ENCODE data around the gene SPANXD.
"Not testable (repeated sequence)": the region's sequence is repeated elsewhere in the genome, so short reads cannot be mapped to it uniquely, and the experiment has no call there.

SPANXD gene

DNA sequence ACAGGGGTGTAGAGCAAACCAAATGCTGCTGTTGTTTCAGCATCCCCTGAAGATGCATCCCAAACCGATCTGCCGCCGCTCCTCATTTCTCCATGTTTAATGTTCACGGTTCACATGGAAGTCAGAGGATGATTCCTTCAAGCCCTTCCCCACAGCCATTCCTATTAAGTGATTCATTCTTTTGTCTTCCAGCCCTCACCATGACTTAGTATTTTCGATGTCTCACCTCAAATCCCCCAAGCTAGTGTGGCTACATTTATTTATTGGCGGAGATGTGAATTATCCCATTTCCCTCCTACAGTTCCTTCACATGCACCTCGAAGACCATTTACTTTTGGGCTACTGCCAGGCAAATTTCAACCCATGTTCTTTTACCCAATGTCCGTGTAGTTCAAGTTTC, at the start of gene SPANXD:
SPANXD (minus strand) TSS at position 101 of the 400 bp plus-strand sequence. CDS start 334 bp downstream, outside the sequence.
- not testable (repeated sequence) for DNase-seq

DNA sequence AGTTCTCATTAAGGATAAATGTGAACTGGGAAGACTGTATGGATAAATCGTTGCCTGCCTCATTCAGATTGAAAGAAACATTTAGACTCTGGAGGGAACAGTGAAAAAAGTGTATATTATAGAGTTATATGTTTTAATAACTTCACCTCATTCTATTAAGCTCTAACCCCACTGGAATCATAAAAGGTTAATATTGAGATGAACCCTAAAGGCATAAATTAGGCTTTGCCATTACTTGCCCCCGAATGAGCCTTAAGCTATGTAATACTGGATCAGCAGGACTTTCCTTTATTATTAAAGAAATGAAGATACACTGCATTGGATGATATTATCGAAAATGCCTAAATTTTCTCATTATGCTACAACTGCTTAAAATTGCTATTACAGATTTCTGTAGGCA, 44.1 kb upstream of the SPANXD start:
- no peak for DNase-seq

GRCh38 chrX:141736656-141737055, 38.1 kb upstream of the SPANXD start:
- no peak for DNase-seq

DNA sequence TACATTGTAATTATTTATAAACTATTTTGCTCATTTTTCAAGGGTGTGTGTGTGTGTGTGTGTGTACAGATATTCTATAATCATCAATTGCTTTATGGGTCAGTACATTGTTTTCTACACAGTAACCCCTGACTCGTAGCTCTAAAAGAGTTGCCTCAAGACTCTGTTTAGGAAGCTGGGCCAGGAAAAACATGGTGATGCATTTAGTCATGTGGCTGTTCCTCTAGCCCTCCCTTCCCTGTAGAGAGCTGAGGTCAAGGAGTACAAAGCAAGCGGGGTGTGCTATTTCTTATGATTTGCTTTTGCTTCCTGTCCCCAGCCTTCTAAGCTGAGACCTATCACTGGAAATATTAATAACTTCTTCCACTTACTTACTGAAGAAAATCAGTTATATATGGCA, 34.8 kb upstream of the SPANXD start:
- no peak for DNase-seq

- DNase-seq, result no peak
Observed at GRCh38 chrX:141732031-141732430, 33.5 kb upstream of the SPANXD start.

GRCh38 chrX:141724186-141724585, 25.6 kb upstream of the SPANXD start:
- no peak for DNase-seq

GRCh38 chrX:141714680-141715079, 16.1 kb upstream of the SPANXD start:
- DNase-seq, result no peak

DNA sequence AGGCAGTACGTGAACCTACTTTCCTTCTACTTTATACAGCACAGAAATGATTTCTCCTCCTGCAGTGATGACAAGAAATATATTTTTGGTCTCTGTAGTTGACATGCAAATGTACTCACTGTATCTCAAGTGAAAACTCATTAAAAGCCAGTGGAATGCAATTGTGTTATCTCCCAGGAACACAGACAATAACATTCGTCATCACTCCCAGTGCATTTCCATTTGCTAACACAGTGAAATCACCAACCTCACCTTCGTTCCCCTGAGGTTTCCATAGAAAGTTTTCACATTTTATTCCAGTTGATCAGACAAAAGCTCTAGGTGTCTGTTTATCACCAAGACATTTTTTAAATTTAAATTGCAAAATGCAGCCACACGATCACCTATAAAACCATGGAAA, 2.5 kb upstream of the SPANXD start:
- DNase-seq, result no peak

DNA sequence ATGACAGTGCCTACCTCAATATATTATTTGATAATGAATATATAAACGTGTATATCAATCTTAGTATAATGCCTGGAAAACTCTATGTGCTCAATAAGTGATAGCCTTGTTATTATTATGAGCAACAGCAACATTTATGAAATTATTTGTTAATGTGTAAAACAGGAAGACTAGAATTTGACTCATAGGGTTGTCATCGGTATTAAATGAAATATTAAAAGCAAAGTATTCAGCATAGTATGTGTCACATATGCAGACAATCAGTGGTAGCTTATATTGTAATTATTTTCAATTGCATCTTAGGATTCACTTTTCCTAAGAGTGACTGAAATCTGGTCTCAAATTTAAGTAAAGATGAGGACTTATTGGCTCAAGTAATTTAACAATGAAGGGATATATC, 24.6 kb downstream of the SPANXD start:
- DNase-seq, result no peak

DNA sequence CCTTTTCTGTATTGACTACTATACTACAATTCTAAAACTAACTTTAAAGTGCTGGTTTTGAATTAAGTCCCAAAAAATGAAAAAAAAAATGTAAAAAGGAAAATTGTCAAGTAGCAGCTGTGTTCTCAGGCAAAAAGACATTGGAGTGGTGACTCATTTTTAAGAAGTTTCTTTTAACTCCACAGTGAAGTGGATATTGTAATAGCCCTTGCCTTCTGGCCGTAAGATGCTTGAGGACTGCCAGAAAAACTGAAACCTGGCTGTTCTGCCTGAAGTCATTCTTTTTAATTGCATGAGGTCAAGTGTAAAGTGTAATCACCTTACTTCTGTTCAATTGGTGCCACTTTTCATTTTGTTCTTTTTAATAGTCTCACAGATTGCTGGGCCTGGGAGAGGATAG, 28.9 kb downstream of the SPANXD start:
- no peak for DNase-seq

GRCh38 chrX:141668371-141668770, 30.2 kb downstream of the SPANXD start:
- no peak for DNase-seq

DNA sequence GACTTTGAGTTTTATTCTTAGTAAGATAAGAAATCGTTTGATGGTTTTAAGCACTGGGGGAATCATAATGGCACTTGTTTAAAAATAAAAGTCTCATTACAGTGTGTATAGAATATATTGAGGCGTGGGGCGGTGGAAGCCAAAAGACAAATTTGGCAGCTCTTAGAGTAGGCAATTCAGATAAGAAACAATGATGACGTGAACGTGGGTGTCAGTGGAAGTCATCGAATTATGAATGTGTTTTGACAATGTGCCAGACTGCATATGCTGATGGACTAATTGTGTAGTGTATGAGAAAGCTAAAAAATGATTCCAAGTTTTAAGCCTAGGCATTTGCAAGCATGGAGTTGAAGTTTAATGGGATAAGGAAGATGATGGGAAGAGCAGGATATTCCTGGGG, 35.8 kb downstream of the SPANXD start:
- no peak for DNase-seq

DNA sequence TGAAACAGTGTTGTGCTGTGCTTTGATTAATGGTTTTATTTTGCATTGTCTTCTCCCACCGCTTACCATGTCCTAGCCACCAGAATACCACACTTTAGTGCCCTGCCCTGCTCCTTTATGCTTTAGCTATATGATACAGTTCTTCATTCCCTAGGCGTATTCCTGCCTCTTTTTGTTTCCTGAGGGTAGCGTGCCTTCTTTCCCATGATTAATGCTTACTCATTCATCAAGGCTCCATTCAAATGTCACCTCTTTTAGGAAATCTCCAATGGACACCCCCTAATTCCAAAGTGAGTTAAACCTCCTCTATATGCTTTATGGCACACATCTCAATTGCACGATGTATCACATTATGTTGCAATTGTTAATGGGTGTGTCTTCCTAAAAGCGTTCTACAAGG, 46.3 kb downstream of the SPANXD start:
- DNase-seq, result no peak
